ENCODE results near the gene SP1.

- TF ChIP-seq, protein P1, sequence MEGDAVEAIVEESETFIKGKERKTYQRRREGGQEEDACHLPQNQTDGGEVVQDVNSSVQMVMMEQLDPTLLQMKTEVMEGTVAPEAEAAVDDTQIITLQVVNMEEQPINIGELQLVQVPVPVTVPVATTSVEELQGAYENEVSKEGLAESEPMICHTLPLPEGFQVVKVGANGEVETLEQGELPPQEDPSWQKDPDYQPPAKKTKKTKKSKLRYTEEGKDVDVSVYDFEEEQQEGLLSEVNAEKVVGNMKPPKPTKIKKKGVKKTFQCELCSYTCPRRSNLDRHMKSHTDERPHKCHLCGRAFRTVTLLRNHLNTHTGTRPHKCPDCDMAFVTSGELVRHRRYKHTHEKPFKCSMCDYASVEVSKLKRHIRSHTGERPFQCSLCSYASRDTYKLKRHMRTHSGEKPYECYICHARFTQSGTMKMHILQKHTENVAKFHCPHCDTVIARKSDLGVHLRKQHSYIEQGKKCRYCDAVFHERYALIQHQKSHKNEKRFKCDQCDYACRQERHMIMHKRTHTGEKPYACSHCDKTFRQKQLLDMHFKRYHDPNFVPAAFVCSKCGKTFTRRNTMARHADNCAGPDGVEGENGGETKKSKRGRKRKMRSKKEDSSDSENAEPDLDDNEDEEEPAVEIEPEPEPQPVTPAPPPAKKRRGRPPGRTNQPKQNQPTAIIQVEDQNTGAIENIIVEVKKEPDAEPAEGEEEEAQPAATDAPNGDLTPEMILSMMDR (IDR thresholded peaks at IDR 0.05): no peak
- TF ChIP-seq POLR2A (IDR thresholded peaks at IDR 0.05): no peak
Observed at GRCh38 chr12:53378724-53379388, 1.1 kb upstream of the SP1 start.

Measured in testis (tissue), 2 donors.